C4-2B (cell line): ENCODE measurements around the gene EPHA4.

Source experiments
- ZFX ChIP-seq: fragments of 450-650 bp; IDR thresholded peaks from 2 replicates; pipeline ENCODE4 v1.6.1; 2017
- TF ChIP-seq, protein P1 (sequence below): fragments of 450-650 bp; conservative IDR thresholded peaks from 2 replicates; pipeline ENCODE4 v1.5.1; 2017; ENCODE audit warnings: mild to moderate bottlenecking

DNA sequence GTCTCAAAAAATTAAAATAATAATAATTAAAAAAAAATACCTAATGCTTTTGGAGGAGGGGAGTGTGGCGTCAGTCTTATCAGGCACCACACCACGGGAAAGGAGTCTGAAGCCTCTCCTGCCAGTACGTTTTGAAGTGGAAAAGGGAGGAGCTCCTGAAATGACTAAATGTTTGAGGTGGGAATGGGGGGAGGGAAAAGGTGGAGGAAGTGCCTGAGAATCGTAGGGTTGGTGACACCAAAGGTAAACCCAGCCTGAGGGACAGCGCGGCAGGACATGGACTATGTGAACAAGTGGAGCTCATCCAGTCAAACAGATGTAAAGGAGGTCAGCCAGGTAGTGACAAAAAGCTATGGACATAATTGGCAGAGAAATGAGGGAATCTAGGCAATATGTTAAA, 42.2 kb upstream of the EPHA4 start:
- TF ChIP-seq, protein P1, sequence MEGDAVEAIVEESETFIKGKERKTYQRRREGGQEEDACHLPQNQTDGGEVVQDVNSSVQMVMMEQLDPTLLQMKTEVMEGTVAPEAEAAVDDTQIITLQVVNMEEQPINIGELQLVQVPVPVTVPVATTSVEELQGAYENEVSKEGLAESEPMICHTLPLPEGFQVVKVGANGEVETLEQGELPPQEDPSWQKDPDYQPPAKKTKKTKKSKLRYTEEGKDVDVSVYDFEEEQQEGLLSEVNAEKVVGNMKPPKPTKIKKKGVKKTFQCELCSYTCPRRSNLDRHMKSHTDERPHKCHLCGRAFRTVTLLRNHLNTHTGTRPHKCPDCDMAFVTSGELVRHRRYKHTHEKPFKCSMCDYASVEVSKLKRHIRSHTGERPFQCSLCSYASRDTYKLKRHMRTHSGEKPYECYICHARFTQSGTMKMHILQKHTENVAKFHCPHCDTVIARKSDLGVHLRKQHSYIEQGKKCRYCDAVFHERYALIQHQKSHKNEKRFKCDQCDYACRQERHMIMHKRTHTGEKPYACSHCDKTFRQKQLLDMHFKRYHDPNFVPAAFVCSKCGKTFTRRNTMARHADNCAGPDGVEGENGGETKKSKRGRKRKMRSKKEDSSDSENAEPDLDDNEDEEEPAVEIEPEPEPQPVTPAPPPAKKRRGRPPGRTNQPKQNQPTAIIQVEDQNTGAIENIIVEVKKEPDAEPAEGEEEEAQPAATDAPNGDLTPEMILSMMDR = no peak
- no peak for TF ChIP-seq ZFX
